ENCODE measurements around the gene VWA8. TPM values are rescaled to one million over a fixed set of nuclear protein-coding genes. Genes with fewer than 3 reads are reported as not detected.

Gene VWA8
- polyA plus RNA-seq, 3 donors = 2.0 to 4.4 (median 3.4) TPM

GRCh38 chr13:41821238-41821594 lies 139.7 kb downstream of the VWA8 start:
- WGBS (ENCODE audit: insufficient coverage) = 100% methylated on average over 1 of the region's 2 CpGs
- Mint-ChIP-seq H3K27ac (no peak overlapping the region), H3K9me3 (no peaks in the 10 kb centered on the region), H3K36me3 (peaks cover 22 to 45% of the 10 kb centered on the region in 2 donors), H3K27me3 (ENCODE audit: low read depth in 3 of 3) (no peaks in the 10 kb centered on the region), H3K4me1 (no peaks in the 10 kb centered on the region), H3K4me3 (no peak overlapping the region)
- H4K20me1 ChIP-seq (ENCODE audit: insufficient read depth, low read length) = no peaks in the 10 kb centered on the region
- TF ChIP-seq CTCF (IDR thresholded peaks at IDR 0.05) = no peak
- no peak overlapping the region for H2AFZ ChIP-seq (ENCODE audit: insufficient read depth, low read depth, low read length, poor library complexity, severe bottlenecking)
- no peaks in the 10 kb centered on the region for H3K9me3 ChIP-seq (replicated peaks in 1 of 2; ENCODE audit: control insufficient read depth in 1 of 2, insufficient read depth in 1 of 2, low read length in 2 of 2)
- H3K4me1 ChIP-seq (ENCODE audit: control insufficient read depth in 1 of 2, insufficient read depth in 2 of 2, low read length in 2 of 2) = no peaks in the 10 kb centered on the region
- no peak for DNase-seq
- H3K4me3 ChIP-seq (replicated peaks in 1 of 3; ENCODE audit: low read depth in 2 of 3, low read length in 3 of 3) = no peak overlapping the region
- H3K27ac ChIP-seq (ENCODE audit: low read depth in 1 of 2, low read length in 2 of 2) = no peak overlapping the region
- no peaks in the 10 kb centered on the region for H3K27me3 ChIP-seq (ENCODE audit: control insufficient read depth in 2 of 2, insufficient read depth in 2 of 2, low read length in 2 of 2)
- H3K79me2 ChIP-seq (ENCODE audit: insufficient read depth, low read length) = no peaks in the 10 kb centered on the region
- intact Hi-C loops (cut with micrococcal nuclease) = no loop called here
- H3K9ac ChIP-seq (ENCODE audit: insufficient read depth, low read length, poor library complexity, severe bottlenecking) = no peak overlapping the region
- H3K4me2 ChIP-seq (replicated peaks; ENCODE audit: extremely low read depth, low read length, poor library complexity, severe bottlenecking) = no peak overlapping the region
- peaks cover 7% of the 10 kb centered on the region in 2 donors for H3K36me3 ChIP-seq (replicated peaks in 1 of 2; ENCODE audit: control insufficient read depth in 1 of 2, insufficient read depth in 2 of 2, low read length in 2 of 2)

DNA sequence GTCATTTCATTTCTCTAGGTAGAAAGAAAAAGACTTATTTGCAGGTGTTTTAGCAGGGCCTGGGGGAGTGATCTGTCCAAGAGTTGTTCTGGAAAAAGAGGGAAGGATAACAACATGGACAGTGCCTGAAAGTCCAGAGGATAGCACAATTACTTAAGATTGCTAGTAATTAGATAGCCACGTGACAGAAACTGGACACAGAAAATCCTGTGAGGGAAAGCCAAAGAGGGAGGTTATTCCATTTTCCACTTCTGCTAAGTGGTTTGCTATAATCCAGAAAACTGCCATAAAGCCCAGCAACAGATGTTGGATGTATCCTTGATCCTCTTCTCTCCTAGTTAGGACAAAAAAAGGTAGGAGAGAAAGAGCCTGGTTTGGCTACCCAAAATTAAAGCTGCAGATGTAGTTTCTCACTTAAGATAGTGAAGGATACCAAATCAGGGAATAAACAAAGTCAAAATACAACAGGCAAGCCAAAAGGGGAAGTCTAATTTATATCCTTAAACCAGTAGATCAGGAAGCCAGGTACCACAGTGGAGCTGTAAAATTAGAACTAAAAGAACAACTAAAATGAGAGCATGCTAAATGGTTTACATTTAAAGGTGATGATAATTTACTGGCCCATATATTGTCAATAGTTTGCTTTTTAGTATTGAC lies 140.2 kb downstream of the VWA8 start:
- H3K9me3 Mint-ChIP-seq = no peaks in the 10 kb centered on the region
- DNase-seq = peak in 1 of 3 donors; percentile 2
- no peak for TF ChIP-seq CTCF (IDR thresholded peaks at IDR 0.05)
- peaks cover 22 to 50% of the 10 kb centered on the region in 2 donors for H3K36me3 Mint-ChIP-seq
- Histone ChIP-seq H3K4me2 (replicated peaks; ENCODE audit: extremely low read depth, low read length, poor library complexity, severe bottlenecking) (no peak overlapping the region), H3K36me3 (replicated peaks in 1 of 2; ENCODE audit: control insufficient read depth in 1 of 2, insufficient read depth in 2 of 2, low read length in 2 of 2) (peaks cover 7 to 9% of the 10 kb centered on the region in 2 donors), H3K9me3 (replicated peaks in 1 of 2; ENCODE audit: control insufficient read depth in 1 of 2, insufficient read depth in 1 of 2, low read length in 2 of 2) (no peaks in the 10 kb centered on the region), H4K20me1 (ENCODE audit: insufficient read depth, low read length) (no peaks in the 10 kb centered on the region), H2AFZ (ENCODE audit: insufficient read depth, low read depth, low read length, poor library complexity, severe bottlenecking) (no peak overlapping the region), H3K4me1 (ENCODE audit: control insufficient read depth in 1 of 2, insufficient read depth in 2 of 2, low read length in 2 of 2) (no peaks in the 10 kb centered on the region), H3K9ac (ENCODE audit: insufficient read depth, low read length, poor library complexity, severe bottlenecking) (no peak overlapping the region), H3K79me2 (ENCODE audit: insufficient read depth, low read length) (no peaks in the 10 kb centered on the region), H3K27ac (ENCODE audit: low read depth in 1 of 2, low read length in 2 of 2) (no peak overlapping the region), H3K4me3 (replicated peaks in 1 of 3; ENCODE audit: low read depth in 2 of 3, low read length in 3 of 3) (no peak overlapping the region), H3K27me3 (ENCODE audit: control insufficient read depth in 2 of 2, insufficient read depth in 2 of 2, low read length in 2 of 2) (no peaks in the 10 kb centered on the region)
- peak overlapping the region in 1 of 7 donors; percentile 37 for H3K27ac Mint-ChIP-seq
- no peaks in the 10 kb centered on the region for H3K4me1 Mint-ChIP-seq
- intact Hi-C loops (cut with micrococcal nuclease) = no loop called here
- 71% methylated on average over 1 of the region's 1 CpG for WGBS (ENCODE audit: insufficient coverage)
- H3K27me3 Mint-ChIP-seq (ENCODE audit: low read depth in 3 of 3) = no peaks in the 10 kb centered on the region
- no peak overlapping the region for H3K4me3 Mint-ChIP-seq
